Heart left ventricle (tissue), 13 donors: Measurements from ENCODE around the gene TMTC2.
"Not testable (repeated sequence)": the region's sequence is repeated elsewhere in the genome, so short reads cannot be mapped to it uniquely, and the experiment has no call there.

ENCODE experiments used
- CTCF ChIP-seq, 12 donors: fragments of 200-600 bp; sonication (generic) in 4 of 12; IDR thresholded peaks; one replicate each; pipeline versions ENCODE4 v1.5.0 to v1.8.0; 2018 to 2022; ENCODE audit warnings: antibody characterized with exemption in 12 of 12, mild to moderate bottlenecking in 5 of 12
- POLR2A ChIP-seq, 2 donors: fragments of 450-650 bp; IDR thresholded peaks; one replicate each; pipeline ENCODE4 v1.6.1; 2017; ENCODE audit warnings: antibody characterized with exemption in 2 of 2, mild to moderate bottlenecking in 2 of 2, moderate library complexity in 2 of 2
- donor health status: ischemic (EF 13 %, LVEDD 7.1; RV severe dilation, severe dysfunction).
- donor health status: DM: no; HTN: yes; CAD: no.
- donor health status: DM: no; HTN: no; CAD: no.
- donor health status: ischemic (EF 25% LVEDD 6.9; RV normal size, moderate dysfunction).
- donor health status: ischemic (EF 25% LVEDD 5.7; RV mildly dilated, moderate dysfunction).
- donor health status: ischemic (EF 35%, LVEDD 5.7; RV mildly dilated, moderate dysfunction).
- donor health status: nonischemic (EF 11% LVEDD 7.7; RV severe dilation, severe dysfunction).
- donor health status: DM: yes; HTN: yes; CAD: no.
- donor health status: PGD.
- donor health status: ischemic (EF 29% LVEDD 5.4; RV normal size, mild dysfunction).
- donor health status: nonischemic (EF 23%, LVEDD 6.1; RV moderate dilation, normal function).

DNA sequence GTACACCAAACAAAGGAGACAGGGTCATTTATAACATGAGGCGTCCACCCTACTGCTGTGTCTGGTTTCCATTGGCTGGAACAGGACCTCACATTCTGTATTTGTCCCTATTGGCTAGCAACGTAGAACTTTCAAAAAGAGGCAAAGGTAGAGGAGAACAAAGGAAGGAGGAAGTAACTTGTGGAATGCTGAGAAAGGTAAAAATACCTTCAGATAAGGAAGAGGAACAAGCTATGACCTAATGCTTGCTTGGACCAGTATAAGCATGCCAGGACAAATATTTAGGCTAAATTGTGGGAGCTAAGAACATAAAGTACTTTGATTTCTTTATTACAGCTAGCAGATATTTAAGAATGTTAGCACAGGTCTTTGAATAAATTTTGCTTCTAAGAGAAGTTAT is 118.3 kb downstream of the TMTC2 start:
- not testable (repeated sequence) for TF ChIP-seq POLR2A, CTCF (IDR thresholded peaks at IDR 0.05)
